Small intestine (tissue), 7 donors: ENCODE data around the gene C1QTNF9B. TPM values are rescaled to one million over a fixed set of nuclear protein-coding genes. Genes with fewer than 3 reads are reported as not detected.
A peak's percentile ranks its signal among the peaks of the same experiment; 100 is the strongest.
"Not testable (repeated sequence)": the region's sequence is repeated elsewhere in the genome, so short reads cannot be mapped to it uniquely, and the experiment has no call there.

Experiments
- DNase-seq, 2 donors: peaks; one replicate each; pipeline versions ENCODE4 v3.0.0 to v3.0.0-alpha.2; 2013
- FAIRE-seq: peaks from 2 replicates; lab custom pipeline; 2012; peaks lifted over from hg19 to GRCh38; lab: Jason Lieb, UNC
- H3K27ac ChIP-seq, 3 donors: one replicate each; pipeline ENCODE4 v1.5.1; 2013; ENCODE audit warnings: low read length in 2 of 3, mild to moderate bottlenecking in 2 of 3, control low read depth in 1 of 3, inconsistent platforms in 1 of 3, low read depth in 1 of 3, moderate library complexity in 1 of 3
- H3K27me3 ChIP-seq, 3 donors: one replicate each; pipeline ENCODE4 v1.6.1; 2013; ENCODE audit warnings: low read length in 3 of 3, inconsistent platforms in 1 of 3; ENCODE audit not compliant: control insufficient read depth in 3 of 3, insufficient read depth in 3 of 3
- H3K36me3 ChIP-seq, 3 donors: one replicate each; pipeline ENCODE4 v1.6.1; 2013; ENCODE audit warnings: low read length in 3 of 3, inconsistent platforms in 1 of 3, low read depth in 1 of 3, mild to moderate bottlenecking in 1 of 3, moderate library complexity in 1 of 3; ENCODE audit not compliant: control insufficient read depth in 3 of 3, insufficient read depth in 2 of 3
- H3K4me1 ChIP-seq, 3 donors: one replicate each; pipeline ENCODE4 v1.6.1; 2013; ENCODE audit warnings: low read length in 2 of 3, inconsistent platforms in 1 of 3, low read depth in 1 of 3, mild to moderate bottlenecking in 1 of 3, moderate library complexity in 1 of 3; ENCODE audit not compliant: control insufficient read depth in 3 of 3, insufficient read depth in 2 of 3
- H3K4me3 ChIP-seq, 3 donors: one replicate each; pipeline ENCODE4 v1.5.1; 2013; ENCODE audit warnings: low read length in 3 of 3, control low read depth in 1 of 3, inconsistent platforms in 1 of 3, low read depth in 1 of 3, mild to moderate bottlenecking in 1 of 3, moderate library complexity in 1 of 3
- H3K9me3 ChIP-seq, 2 donors: one replicate each; pipeline ENCODE4 v1.6.1; 2013; ENCODE audit warnings: low read depth in 1 of 2, low read length in 1 of 2; ENCODE audit not compliant: control insufficient read depth in 2 of 2, insufficient read depth in 1 of 2
- whole genome bisulfite sequencing, 3 donors: extraction: QIAGEN DNeasy Blood & Tissue Kit; methylation state at CpG; one replicate each; pipeline ENCODE4 v1.1.7; 2013; 5-methylcytosine and 5-hydroxymethylcytosine counted together
- polyA plus RNA-seq, 4 donors: library from polyadenylated mRNA; stranded (reverse) in 3 of 4; unstranded in 1 of 4; fragments of 200-250 nt in 3 of 4; fragments of 120-200 nt in 1 of 4; gene quantifications; one replicate each; pipeline versions ENCODE4 v1.2.1 to v1.2.3, GENCODE V29; 2013
- donor health status: healthy with polysubstance abuse.
- donor health status: control.
- donor health status: control.
- donor health status: Bipolar disorder and iron deficiency.
- donor health status: healthy.

Gene C1QTNF9B
- polyA plus RNA-seq, 4 donors = 0.19 to 0.49 TPM; not detected in 2

- 30 to 38% (median 35%) methylated on average over 15 of the region's 15 CpGs for WGBS, 3 donors
- peak in 1 of 2 donors; percentile 3 for DNase-seq
- Histone ChIP-seq H3K27ac (peak overlapping the region in 1 of 3 donors; percentile 17), H3K4me3 (peak overlapping the region in 2 of 3 donors; percentile 84), H3K9me3 (no peaks in the 10 kb centered on the region), H3K36me3 (no peaks in the 10 kb centered on the region), H3K4me1 (no peaks in the 10 kb centered on the region), H3K27me3 (no peaks in the 10 kb centered on the region)
- FAIRE-seq = no peak
These were observed 7.4 kb downstream of the C1QTNF9B start for GRCh38 chr13:23889615-23890607.

GRCh38 chr13:23888658-23889614 is 8.4 kb downstream of the C1QTNF9B start, which contains the start of gene MIPEP:
Gene MIPEP (minus strand): TSS chr13:23889400. CDS start chr13:23889320, 80 bp downstream.
- DNase-seq (peak; percentile 96 to 98), FAIRE-seq (no peak)
- Histone ChIP-seq H3K9me3 (no peaks in the 10 kb centered on the region), H3K27ac (peak within 1 kb of the TSS; percentile 77 to 93 (median 91)), H3K36me3 (peaks cover 0 to 4% (median 0%) of the 10 kb centered on the region in 3 donors), H3K27me3 (no peaks in the 10 kb centered on the region), H3K4me1 (no peaks in the 10 kb centered on the region), H3K4me3 (peak within 1 kb of the TSS; percentile 84 to 86 (median 84))
- whole genome bisulfite sequencing, 3 donors = 0 to 1% (median 0%) methylated on average over 64 to 75 of the region's 75 CpGs

GRCh38 chr13:23884361-23884760 is 12.9 kb downstream of the C1QTNF9B start:
- not testable (repeated sequence) for H3K4me3 ChIP-seq, H3K9me3 ChIP-seq, H3K27ac ChIP-seq, FAIRE-seq, H3K36me3 ChIP-seq, H3K27me3 ChIP-seq, H3K4me1 ChIP-seq, DNase-seq
- 89 to 95% (median 94%) methylated on average over 3 of the region's 3 CpGs for WGBS, 3 donors

GRCh38 chr13:23883255-23883654 is 14.0 kb downstream of the C1QTNF9B start:
- WGBS, 3 donors = 89 to 95% (median 91%) methylated on average over 4 of the region's 4 CpGs
- Histone ChIP-seq H3K27me3 (no peaks in the 10 kb centered on the region), H3K4me3 (no peak overlapping the region), H3K4me1 (no peaks in the 10 kb centered on the region), H3K27ac (no peak overlapping the region), H3K9me3 (no peaks in the 10 kb centered on the region), H3K36me3 (peaks cover 2 to 8% (median 7%) of the 10 kb centered on the region in 3 donors)
- no peak for DNase-seq
- no peak for FAIRE-seq

GRCh38 chr13:23881402-23881800 is 15.9 kb downstream of the C1QTNF9B start:
- H3K9me3 ChIP-seq, H3K4me3 ChIP-seq, DNase-seq, FAIRE-seq, H3K27ac ChIP-seq, H3K4me1 ChIP-seq, H3K27me3 ChIP-seq, H3K36me3 ChIP-seq: not testable (repeated sequence)
- WGBS, 3 donors = 91 to 97% (median 93%) methylated on average over 8 of the region's 8 CpGs

GRCh38 chr13:23880493-23881401 is 16.6 kb downstream of the C1QTNF9B start:
- 76 to 95% (median 88%) methylated on average over 13 to 16 of the region's 18 CpGs for WGBS, 3 donors
- H3K27ac ChIP-seq, DNase-seq, H3K27me3 ChIP-seq, H3K9me3 ChIP-seq, H3K4me3 ChIP-seq, H3K4me1 ChIP-seq, H3K36me3 ChIP-seq, FAIRE-seq: not testable (repeated sequence)

- H3K4me1 ChIP-seq = no peaks in the 10 kb centered on the region
- no peak overlapping the region for H3K4me3 ChIP-seq
- H3K27me3 ChIP-seq = no peaks in the 10 kb centered on the region
- H3K36me3 ChIP-seq = peaks cover 2 to 11% (median 2%) of the 10 kb centered on the region in 3 donors
- FAIRE-seq (no peak), DNase-seq (no peak)
- H3K9me3 ChIP-seq = no peaks in the 10 kb centered on the region
- no peak overlapping the region for H3K27ac ChIP-seq
- 93 to 95% (median 94%) methylated on average over 4 of the region's 4 CpGs for WGBS, 3 donors
These were observed 20.0 kb downstream of the C1QTNF9B start for GRCh38 chr13:23877286-23877685.
